ENCODE data around the gene HIGD1A.

HIGD1A gene

DNA sequence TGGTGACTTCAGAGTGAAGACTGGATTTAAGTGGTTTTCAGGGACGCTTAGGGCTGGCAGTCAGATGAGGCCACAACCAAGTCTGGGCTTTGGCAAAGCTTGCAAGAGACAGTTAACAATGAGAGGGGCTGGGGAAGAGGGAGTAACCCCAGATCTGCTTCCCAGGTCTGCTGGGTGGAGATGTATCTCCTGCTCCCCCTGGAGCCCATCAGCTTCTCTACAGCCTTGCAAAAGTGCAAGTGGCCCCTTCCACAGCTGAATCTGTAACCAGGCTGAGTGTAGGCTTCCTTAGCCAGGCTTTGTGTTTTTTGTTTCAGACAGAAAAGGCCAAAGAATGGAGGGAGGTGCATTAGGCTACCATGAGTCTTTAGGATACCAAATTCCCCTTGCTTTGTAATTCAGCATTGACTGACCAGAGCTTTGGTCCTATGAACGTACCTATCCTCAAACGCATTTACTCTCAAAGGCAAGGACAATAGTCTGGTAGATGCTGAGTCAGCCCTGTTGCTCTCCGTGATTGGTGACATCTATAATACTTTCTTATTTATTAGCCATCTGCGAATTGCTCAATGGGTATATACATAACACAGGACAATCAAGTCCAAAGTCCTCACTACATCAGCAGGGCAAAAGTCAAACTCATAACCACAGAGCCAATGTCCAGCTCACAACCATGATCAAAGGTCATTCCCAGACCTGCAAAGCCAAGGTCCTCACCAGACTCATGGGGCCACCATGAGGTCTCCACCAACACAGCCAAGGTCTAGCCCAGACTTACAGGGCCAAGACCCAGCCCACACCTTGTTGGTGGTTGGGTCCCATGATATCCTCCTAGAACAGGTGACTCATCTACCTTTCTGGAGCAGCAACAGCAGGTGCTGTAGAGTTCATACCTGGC, 48.4 kb downstream of the HIGD1A start:
- DNase-seq (ENCODE audit: low read depth) = peak; percentile 44

DNA sequence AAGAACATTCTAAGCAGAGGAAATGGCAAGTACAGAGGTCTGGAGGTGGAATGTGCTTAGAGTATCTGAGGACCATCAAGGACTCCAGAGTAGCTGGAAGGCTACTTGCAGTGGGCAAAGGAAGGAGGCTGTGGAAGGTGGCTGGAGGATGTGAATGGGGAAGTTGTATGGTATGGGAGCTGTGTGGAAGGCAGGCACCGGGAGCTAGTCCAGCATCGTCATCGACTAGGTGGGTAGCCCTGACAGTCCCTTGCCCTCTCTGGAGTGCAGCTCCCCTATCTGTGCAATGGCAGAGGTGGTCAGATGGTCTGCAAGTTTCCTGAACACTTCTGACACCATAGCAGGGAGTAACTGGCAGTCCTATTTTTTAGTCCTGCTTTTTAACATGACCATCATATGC, 50.5 kb downstream of the HIGD1A start:
- DNase-seq (ENCODE audit: low read depth) = no peak

DNA sequence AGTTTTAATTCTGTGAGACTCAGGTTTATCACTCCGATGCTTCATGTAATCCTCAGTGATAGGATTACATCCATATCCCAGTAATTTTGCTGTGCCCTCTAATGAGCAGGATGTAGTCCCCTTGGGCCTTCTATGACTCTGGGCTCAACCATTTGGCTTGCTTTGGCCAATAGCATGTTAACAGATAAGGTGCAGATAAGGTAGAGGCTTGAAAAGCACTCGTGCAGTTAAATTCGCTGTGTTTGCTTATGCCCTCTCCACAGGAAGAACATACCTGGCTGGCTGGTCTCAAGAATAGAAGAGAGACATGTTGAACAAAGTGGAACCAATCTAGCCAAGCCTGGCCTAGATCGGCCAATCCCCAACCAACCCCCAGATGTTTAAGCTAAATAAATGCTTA, 51.3 kb downstream of the HIGD1A start:
- no peak for DNase-seq (ENCODE audit: low read depth)

DNA sequence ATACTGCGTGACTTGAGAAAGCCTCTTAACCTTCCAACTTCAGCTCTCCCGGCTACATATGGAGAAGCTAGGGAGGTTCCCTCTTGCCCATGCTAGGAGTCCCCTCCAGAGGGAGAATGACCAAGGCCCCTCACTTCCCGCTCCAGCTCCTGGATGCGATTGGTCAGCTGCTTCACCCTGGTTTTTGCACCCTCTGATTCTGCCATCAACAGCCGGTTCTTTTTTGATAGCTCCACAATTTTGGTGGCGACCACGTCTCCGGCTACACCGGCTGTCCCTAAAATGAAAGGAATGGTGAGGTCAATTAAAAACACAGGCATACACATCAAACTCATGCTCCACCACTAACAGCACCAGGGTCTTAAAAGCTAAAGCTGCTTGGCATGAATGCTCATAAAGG, 51.8 kb downstream of the HIGD1A start:
- no peak for DNase-seq (ENCODE audit: low read depth)

DNA sequence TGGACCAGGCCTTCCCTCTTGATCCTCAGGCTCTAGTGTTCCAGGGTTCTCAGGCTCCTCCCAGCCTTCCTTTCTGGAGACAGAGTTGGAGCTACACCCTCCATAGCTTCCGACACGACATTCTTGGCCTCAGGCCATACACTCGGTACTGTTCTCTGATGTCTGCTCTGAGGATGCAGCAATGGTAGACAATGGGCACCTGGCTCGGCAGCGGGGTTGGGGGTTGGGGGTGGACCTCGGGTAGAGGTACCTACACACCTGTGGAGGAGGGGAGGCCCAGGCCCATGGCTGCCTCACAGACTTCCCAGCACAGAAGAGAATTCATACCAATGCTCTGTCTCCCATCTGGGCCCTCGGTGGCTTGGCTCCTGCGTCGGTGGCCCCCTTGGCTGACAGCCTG, 52.7 kb downstream of the HIGD1A start:
- no peak for DNase-seq (ENCODE audit: low read depth)

DNA sequence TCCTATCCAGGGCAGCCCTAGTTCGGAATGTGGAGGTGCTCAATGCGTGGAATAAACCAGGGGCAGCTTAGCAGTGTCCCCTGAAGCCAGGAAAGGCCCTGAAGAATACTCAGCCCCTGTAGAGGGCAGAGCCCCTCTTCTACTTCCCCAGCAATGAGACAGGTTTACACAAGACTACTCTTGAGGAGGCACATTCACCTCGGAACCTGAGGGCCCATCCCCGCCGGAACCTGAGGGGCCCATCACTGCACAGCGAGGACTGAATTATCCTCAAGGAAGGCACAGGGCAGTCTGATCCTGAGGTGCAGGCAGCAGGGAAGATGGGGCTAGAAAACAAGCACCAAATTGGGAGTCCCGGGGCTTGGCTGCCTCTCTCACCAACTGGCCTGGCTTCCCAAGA, 53.5 kb downstream of the HIGD1A start:
- DNase-seq (ENCODE audit: low read depth) = no peak

DNA sequence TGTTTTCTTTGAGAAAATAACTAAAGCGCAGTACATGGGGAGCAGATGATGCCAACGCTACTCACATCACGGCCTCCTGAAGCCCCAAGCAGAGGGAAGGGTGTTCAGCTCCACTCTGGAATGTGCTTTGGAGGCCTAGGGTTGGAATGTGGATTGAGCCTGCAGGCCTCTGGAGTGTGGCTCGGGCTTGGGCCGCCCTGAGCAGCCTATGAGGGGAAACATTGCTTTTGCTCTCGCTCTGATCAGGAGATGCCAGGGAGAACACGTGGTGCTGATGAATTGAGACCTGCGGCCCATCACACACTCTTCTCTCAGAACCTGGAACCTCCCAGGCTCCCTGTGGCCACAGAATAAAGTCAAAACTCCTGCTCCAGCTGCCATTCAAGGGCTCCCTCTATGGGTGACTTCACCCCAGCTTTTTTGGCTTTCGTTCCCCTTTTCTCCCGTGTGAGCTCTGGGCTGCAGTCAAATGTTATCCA, 54.5 kb downstream of the HIGD1A start:
- peak; percentile 40 for DNase-seq (ENCODE audit: low read depth)

DNA sequence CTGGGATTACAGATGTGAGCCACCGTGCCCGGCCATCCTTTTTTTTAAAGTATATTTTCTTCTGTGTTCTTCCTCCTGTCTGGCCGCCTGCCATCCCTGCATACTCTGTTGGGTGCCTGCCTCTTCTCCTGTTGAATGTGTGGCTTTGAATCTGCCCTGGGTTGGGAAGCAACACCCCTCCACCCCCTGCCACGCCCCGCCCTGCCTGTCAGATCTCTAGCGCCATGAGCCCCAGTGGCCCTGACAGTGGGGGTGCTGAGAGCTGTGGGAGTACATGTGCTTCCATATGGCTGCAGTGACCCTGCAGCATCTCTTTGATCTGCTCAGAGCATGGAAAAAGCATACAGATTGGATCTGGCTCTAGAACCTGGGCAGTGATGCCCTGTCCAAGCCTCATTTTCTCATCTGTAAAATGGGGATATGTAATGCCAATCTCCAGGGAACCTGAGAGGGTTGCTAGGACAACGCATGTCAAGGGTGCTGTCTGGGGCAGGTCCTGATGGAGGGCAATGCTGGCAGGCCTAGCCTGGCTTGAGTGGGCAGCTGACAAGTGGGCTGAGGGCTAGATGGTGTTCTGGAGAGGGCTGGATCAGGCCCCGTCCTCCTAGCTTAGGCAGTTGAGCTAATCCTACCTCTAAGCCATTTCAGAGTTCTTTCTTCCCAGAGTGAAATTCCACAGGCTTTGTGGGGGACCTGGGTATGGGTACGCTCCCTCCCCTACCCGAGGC, 55.1 kb downstream of the HIGD1A start:
- DNase-seq (ENCODE audit: low read depth) = no peak

DNA sequence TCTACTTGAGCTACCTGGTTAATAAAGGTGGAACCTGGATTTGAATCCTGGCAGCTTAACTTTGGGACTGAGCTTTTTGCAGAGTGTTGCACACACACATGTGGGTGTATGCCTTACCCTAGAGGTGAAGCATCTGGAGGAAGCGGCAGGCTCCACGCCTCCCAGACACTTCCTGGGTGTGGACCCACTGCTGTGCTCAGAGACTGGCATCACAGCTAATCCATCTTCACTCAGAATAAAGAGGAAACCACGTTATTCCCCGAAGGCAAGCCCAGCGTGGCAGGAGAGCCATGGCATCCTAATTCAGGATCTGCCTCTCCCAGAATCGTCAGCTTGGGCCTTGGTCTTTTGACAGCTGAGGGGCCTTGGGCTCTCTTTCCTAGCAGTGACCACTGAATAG, 56.7 kb downstream of the HIGD1A start:
- DNase-seq (ENCODE audit: low read depth) = no peak

DNA sequence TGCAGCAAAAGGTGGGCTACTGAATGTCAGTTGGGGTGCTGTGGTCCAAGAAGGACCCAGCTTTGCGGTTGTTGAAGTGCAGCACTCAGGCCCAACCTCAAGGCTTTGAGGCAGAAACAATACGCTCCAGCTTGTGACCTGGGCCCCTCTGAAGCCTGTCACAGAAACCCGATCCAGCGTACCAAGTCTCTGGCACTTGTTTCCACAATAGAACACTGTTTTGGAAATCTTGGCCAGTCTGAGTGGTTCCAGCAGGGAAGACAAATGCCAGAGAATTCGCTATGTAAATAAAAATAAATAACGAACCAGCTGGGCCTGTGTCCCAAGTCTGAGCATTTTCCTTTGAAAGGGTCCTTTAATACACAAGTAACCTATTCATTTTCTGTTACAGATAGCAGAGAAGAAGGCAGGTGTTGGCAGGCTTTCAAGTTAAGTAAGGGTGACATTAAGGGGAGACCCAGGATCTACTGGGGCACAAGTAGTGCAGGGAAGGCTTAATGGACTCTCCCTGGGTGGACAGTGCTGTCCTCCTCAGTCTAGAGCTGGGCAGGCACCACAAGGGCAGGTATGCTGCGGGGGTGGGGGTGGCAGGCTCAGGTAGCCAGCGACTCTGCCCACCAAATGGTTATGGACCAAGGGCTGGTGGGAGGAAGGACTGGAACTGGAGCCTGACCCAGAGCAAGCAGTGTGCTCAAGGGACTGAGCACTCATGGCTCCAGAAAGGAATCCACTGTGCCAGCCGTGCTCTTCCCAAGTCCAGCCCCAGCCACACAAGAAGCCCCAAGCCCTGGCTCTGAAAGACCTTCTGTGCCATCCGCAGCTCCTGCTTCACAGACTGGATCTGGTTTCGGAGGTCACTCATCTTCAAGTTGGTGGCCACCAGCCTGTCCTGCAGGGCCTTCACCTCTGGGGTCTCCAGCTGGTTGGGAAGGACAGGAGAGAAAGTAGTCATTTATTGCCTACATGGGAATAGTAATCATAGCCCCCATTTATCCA, 57.5 kb downstream of the HIGD1A start:
- no peak for DNase-seq (ENCODE audit: low read depth)

DNA sequence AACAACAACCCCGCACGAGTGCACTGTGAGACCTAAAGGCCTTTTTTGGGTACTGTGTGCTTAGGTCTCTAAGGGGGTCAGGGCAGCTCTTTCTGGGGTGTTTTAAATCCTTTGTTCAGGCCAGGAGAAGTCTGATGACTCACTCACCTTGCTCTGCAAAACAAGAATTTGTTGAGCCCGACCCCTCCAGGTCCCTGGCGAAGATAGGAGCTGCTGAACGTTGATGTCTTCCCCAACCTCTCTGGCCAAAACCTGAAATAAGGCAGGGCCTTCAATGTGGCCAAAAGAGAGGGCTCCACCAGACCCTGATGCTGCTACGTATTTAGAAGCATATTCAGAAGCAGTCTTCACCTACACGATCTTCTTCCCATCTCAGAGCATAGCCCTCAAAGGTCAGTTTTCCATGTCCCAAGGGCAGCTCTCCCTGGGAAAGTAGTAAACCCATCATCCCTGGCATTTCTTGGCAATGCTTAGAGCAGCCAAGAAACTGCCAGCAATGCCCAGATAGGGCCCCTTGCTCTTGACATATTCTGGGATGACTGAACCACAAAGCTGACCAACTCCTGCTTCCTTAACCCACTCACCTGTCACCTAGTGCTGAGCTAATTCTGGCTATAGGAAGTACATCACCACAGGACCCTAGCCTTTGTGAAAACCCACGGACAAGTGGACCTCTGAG, 58.4 kb downstream of the HIGD1A start:
- no peak for DNase-seq (ENCODE audit: low read depth)

DNA sequence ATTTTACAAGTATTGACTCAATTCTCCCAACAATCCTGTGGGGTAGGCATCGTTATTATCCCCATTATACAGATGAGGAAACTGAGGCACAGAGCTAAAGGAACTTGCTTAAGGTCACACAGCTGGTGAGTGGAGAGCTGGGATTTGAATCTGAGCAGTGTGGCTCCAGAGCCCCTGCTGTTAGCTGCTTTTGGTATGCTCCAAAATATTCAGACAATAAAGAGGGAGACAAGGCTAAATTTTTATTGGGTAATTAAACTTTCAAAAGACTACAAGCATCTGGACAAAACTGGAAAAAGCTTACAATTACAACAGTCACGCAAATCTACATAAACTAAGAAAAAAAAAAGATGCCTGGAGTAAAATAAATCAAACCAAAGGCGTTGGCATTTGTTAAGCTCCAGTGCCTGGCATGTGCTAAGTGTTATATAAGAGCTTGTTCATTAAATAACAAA, 59.0 kb downstream of the HIGD1A start:
- no peak for DNase-seq (ENCODE audit: low read depth)

DNA sequence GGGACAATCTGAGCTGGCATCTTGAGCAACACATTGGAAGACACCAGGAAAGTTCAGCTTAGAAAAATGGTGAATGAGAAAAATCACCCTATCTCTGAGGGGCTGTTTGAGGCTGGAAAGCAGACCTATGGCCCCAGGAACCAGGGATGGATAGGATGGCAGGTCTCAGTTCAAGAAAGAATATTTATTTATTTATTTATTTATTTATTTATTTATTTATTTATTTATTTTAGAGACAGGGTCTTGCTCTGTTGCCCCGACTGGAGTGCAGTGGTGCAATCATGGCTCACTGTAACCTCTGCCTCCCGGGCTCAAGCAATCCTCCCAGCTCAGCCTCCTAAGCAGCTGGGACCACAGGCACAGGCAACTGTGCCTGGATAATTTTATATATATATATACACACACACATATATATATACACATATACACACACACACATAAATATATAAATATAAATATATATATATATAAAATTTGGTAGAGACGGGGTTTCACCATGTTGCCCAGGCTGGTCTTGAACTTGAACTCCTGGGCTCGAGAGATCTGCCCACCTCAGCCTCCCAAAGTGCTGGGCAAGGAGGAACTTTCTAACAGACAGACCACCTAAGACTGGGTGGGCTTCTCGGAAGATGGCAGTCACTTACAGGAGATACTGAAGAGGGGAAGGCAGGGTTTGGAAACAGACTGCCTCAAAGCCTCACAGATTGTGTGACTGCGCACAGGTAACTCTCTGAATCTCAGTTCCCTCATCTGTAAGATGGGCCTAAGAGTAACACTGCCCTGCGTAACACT, 60.9 kb downstream of the HIGD1A start:
- no peak for DNase-seq (ENCODE audit: low read depth)

DNA sequence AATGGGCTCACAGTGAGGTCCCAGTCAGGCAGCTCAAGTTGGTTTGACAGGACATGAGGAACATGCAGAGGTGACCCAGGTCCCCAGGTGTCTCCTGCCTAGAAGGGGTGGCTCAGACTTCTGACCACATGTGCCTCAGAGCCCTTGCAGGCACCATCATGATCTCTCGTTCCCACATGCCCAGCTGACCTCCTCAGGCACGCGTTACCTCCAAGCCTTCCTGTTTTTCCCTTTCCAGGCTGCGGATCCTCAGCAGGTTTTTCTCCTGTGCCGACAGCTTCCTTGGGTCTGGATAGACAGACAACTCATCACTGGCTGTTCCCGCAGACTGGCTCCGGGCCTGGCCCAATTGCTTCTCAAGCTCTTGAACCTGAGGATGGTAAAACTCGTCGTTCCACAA, 61.6 kb downstream of the HIGD1A start:
- no peak for DNase-seq (ENCODE audit: low read depth)

DNA sequence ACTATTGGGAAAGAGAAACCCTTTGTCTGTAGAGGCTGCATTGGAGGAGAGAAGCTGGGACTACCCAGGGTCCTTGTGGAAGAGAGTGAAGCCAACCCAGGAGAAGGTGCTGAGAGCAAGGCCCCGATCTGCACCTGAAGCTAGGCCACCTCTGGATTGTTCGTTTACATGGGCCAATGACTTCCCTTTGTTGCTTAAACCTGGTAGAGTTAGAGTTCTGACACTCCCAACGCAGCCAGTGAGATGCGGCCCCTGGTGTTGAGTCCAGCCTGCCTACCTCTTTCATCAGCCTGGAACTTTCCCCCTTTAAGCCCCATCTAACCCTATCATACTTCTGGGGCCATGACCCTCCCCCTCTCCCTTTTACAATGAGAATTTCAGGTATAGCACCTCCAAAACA, 62.0 kb downstream of the HIGD1A start:
- no peak for DNase-seq (ENCODE audit: low read depth)

DNA sequence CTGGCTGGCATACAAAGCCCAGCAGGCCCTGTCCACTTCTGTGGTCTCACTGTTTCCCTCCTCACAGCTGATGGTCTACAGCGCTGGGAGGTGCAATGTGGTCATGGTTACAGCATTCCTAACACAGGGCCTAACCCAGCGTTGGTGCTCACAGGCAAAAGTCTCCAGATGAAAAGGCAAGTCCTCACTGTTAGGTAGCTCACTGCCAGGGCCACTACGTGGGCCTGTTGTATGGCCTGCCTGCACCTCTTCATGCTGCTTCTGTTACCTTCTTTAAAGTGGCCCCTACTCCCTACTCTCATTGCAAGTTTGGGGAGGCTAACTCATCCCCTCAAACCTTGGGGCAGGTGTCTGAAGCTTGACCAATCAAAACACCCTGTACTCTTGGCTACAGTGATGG, 62.5 kb downstream of the HIGD1A start:
- no peak for DNase-seq (ENCODE audit: low read depth)

DNA sequence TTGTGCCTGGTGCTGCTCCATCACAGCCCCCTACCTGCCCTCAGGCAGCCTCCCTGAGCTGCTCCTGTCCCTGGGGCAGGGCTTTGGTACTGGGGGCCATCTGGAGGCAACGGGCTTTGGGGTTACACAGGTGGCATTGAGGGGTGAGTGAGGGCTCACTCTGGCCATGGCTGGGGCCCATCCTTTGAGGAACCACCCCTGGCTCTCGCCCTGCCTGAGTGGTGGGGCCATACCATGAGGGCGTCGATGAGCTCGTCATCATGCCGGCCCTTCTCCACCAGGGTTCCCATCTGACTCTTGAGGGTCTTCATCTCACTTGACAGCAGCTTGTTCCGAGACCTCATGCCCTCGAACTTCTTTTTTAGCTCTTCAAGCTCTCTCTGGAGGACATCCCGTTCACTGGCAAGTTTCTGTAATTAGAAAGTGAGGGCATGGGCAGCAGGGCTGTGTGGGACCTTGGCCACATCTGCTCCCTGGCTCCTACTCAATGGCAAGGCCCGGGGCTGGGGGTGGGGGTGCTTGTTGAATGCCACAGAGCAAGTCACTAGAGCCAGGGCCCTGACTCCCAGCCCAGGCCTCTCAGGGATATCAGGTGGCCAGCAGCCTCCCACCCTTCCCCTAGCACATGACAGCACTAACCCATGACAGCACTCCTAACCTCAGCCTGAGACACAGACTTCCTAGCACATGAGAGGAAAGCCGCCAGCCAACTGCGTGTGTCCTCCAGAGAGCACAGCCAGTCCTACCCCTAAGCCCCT, 64.7 kb downstream of the HIGD1A start:
- DNase-seq (ENCODE audit: low read depth) = no peak

DNA sequence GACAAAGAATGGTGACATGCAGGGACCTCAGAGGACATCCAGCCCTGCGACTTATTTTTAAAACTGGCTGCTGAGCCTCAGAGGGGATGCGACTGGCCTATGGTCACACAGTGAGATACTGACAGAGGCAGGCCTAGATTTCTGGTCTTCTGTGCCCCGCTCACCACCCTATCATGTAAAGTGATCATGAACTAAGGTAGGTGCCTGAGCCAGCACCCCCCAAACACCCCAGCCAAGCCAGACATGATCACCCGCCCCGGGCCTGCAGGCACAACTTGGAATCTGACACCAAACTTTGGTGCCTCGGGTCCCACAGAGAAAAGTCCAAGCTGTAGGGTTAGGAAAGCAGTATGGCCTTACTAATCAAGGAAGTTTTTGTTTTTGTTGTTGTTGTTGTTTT, 67.8 kb downstream of the HIGD1A start:
- no peak for DNase-seq (ENCODE audit: low read depth)

DNA sequence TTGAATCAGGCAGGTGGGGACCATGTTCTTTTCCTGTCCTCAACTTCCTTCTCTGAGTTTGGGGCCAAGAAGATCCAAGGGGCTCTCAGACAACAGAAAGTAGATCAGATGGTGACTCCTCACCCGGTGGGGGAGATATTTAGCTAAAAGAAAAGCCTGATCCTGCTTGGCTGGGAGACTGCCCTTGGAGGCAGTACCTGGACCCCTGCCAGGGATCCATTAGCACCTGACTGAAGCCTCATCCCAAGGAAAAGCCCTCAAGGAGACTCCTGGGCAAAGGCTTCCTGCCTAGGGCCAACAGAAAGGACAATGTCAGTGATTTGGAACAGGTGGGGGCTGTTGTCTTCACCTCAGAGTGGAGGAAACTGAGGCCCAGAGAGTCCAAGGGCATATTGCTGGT, 68.2 kb downstream of the HIGD1A start:
- DNase-seq (ENCODE audit: low read depth) = no peak

DNA sequence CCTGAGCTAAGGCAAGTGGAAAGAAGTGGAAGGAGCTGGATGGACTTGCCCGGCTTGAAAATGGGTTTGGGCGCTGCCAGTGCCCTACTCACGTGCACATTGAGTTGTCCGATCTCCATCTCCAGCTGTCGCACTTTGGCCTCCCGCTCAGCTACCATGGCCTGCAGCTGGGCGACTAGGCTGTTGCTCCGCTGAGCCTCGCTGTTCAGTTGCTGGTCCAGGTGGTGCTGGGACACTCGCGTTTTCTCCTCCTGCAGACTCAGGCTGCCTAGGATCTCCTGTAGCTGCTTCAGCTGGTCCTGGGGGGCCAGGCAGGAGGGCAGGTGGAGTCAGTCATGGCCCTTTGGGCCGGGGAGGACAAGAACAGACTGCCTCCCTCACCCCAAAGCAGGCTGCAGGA, 68.7 kb downstream of the HIGD1A start:
- no peak for DNase-seq (ENCODE audit: low read depth)

Measured in amniotic epithelial cell (primary cell).